ENCODE measurements around the gene ADAM19. TPM values are rescaled to one million over a fixed set of nuclear protein-coding genes. Genes with fewer than 3 reads are reported as not detected.

Gene ADAM19
- total RNA-seq, 2 experiments from 2014 or later: 118 to 127 TPM

GRCh38 chr5:157593052-157593757 is 17.6 kb upstream of the ADAM19 start:
- Mint-ChIP-seq H3K27ac (peak overlapping the region; percentile 48), H3K4me1 (peaks cover 67% of the 10 kb centered on the region), H3K4me3 (no peak overlapping the region), H3K36me3 (ENCODE audit: low read depth) (peaks cover 14% of the 10 kb centered on the region), H3K27me3 (no peaks in the 10 kb centered on the region), H3K9me3 (peaks cover 9% of the 10 kb centered on the region)
- DNase-seq: no peak
- POLR2A ChIA-PET: no interaction called here
- CTCF ChIA-PET: interaction anchor here (0.6 to 2.6 kb wide), 7 partner anchors 10 to 418 kb away, joined by 3 to 9 read pairs (median 3); no protein-coding TSS in a partner anchor

DNA sequence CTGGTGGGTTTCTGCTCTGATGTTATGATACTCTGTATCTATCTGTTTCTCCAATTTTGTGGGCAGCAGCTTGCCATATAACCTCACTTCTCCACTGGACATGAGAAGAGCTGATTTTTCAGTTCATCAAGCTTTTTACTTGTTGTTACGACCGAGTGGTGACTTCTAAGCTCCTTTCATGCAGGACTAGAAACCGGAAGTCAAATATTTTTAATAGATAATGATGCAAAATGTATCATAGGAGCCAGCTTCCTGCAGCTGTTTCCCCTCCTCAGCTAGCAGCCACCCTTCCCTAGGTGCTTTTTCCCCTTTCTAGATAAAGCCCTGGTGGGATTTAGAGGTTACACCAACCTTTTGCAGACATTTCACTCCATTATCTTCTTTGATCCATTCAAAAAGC is 17.0 kb upstream of the ADAM19 start:
- Mint-ChIP-seq H3K36me3 (ENCODE audit: low read depth) (peaks cover 11% of the 10 kb centered on the region), H3K27me3 (no peaks in the 10 kb centered on the region), H3K4me3 (no peak overlapping the region), H3K4me1 (peaks cover 61% of the 10 kb centered on the region), H3K27ac (peak overlapping the region; percentile 78), H3K9me3 (peaks cover 12% of the 10 kb centered on the region)
- CTCF ChIA-PET: interaction anchor here (1.2 to 2.6 kb wide), 3 partner anchors 15 to 126 kb away, joined by 3 to 9 read pairs (median 3); no protein-coding TSS in a partner anchor
- DNase-seq: no peak
- POLR2A ChIA-PET: no interaction called here

GRCh38 chr5:157590478-157590877 is 14.9 kb upstream of the ADAM19 start:
- Mint-ChIP-seq H3K27me3 (no peaks in the 10 kb centered on the region), H3K36me3 (ENCODE audit: low read depth) (peaks cover 11% of the 10 kb centered on the region), H3K27ac (no peak overlapping the region), H3K9me3 (peaks cover 13% of the 10 kb centered on the region), H3K4me3 (no peak overlapping the region), H3K4me1 (peaks cover 40% of the 10 kb centered on the region)
- no peak for DNase-seq
- ChIA-PET CTCF (no interaction called here), POLR2A (no interaction called here)

DNA sequence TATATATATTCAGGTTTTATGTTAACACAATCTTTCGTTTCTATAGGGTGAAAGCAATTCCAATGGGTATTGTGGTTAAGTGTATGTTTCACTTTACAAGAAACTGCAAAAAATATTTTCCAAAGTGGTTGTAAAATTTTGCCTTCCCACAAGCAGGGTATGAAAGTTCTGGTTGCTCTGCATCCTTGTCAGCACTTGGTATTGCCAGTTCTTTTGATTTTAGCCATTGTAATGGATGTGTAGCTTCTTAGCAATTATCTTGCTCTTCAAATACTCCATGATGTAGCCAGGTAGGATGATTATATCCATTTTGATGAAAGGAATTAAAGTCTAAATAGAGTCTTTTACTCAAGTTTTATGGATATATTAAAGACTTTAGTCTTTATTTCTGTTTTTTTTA is 9.1 kb upstream of the ADAM19 start:
- H3K9me3 Mint-ChIP-seq: peaks cover 14% of the 10 kb centered on the region
- H3K4me1 Mint-ChIP-seq: peaks cover 38% of the 10 kb centered on the region
- ChIA-PET CTCF (interaction anchor here (1.5 to 1.6 kb wide), 2 partner anchors 14 to 31 kb away, joined by 4 read pairs; no protein-coding TSS in a partner anchor), POLR2A (no interaction called here)
- no peak overlapping the region for H3K4me3 Mint-ChIP-seq
- peaks cover 4% of the 10 kb centered on the region for H3K36me3 Mint-ChIP-seq (ENCODE audit: low read depth)
- H3K27ac Mint-ChIP-seq: no peak overlapping the region
- DNase-seq: no peak
- H3K27me3 Mint-ChIP-seq: no peaks in the 10 kb centered on the region

GRCh38 chr5:157582731-157583620 is 7.4 kb upstream of the ADAM19 start:
- Mint-ChIP-seq H3K9me3 (peaks cover 14% of the 10 kb centered on the region), H3K4me3 (peak overlapping the region; percentile 5), H3K36me3 (ENCODE audit: low read depth) (peaks cover 7% of the 10 kb centered on the region), H3K4me1 (peaks cover 52% of the 10 kb centered on the region), H3K27me3 (no peaks in the 10 kb centered on the region), H3K27ac (peak overlapping the region; percentile 70)
- DNase-seq: no peak
- ChIA-PET POLR2A (no interaction called here), CTCF (interaction anchor here (1.1 to 1.6 kb wide), 6 partner anchors 11 to 160 kb away, joined by 3 to 5 read pairs (median 4); no protein-coding TSS in a partner anchor)

GRCh38 chr5:157581901-157582300 is 6.3 kb upstream of the ADAM19 start:
- POLR2A ChIA-PET: no interaction called here
- Mint-ChIP-seq H3K4me1 (peaks cover 58% of the 10 kb centered on the region), H3K27ac (peak overlapping the region; percentile 31), H3K36me3 (ENCODE audit: low read depth) (peaks cover 3% of the 10 kb centered on the region), H3K4me3 (no peak overlapping the region), H3K9me3 (peaks cover 7% of the 10 kb centered on the region), H3K27me3 (no peaks in the 10 kb centered on the region)
- DNase-seq: no peak
- CTCF ChIA-PET: interaction anchor here (1.1 to 1.6 kb wide), 4 partner anchors 11 to 22 kb away, joined by 3 to 5 read pairs (median 4); no protein-coding TSS in a partner anchor

DNA sequence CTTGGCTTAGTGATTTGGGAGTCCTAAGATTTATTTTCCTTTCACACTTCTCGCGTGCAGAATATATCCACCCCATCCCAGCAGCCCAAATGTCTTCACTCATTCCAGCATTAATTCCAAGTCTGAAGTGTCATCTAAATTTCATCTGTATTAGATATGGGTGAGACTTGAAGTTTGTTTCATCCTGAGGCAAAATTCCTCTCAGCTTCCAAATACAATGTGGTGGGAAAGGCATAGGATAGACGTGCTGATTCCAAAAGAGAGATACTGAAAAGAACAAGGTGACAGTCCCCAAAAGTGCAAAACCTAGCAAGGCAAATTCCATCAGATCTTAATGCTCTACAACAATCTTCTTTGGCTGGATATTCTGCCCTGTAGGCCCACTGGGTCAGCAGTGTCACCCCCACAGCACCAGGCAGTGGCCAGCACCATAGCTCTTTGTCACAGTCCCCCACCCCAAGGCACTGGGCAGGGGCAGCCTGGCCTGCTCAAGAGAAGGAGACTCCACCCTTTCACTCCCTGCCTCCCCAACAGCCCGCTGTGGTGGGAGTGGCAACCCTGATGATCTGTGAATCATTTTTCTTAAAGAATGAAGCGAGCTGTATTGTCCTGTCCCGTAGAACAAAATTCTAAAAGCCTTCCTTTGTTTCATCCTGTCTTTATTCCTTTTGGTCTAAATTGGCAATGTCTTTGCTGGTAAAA is 2.7 kb upstream of the ADAM19 start:
- Mint-ChIP-seq H3K27ac (no peak overlapping the region), H3K4me1 (peaks cover 64% of the 10 kb centered on the region), H3K36me3 (ENCODE audit: low read depth) (peaks cover 21% of the 10 kb centered on the region), H3K9me3 (no peaks in the 10 kb centered on the region), H3K27me3 (no peaks in the 10 kb centered on the region), H3K4me3 (no peak overlapping the region)
- DNase-seq: no peak
- ChIA-PET POLR2A (no interaction called here), CTCF (interaction anchor here (1.0 to 2.2 kb wide), 6 partner anchors 8 to 34 kb away, joined by 3 to 9 read pairs (median 5); no protein-coding TSS in a partner anchor)

- Mint-ChIP-seq H3K27me3 (no peaks in the 10 kb centered on the region), H3K9me3 (no peaks in the 10 kb centered on the region), H3K4me3 (peak overlapping the region; percentile 79), H3K27ac (no peak overlapping the region), H3K36me3 (ENCODE audit: low read depth) (peaks cover 28% of the 10 kb centered on the region), H3K4me1 (peaks cover 62% of the 10 kb centered on the region)
- ChIA-PET CTCF (interaction anchor here (1.6 to 2.2 kb wide), 3 partner anchors 9 to 19 kb away, joined by 5 to 9 read pairs (median 9); no protein-coding TSS in a partner anchor), POLR2A (no interaction called here)
- no peak for DNase-seq
These were observed 1.1 kb upstream of the ADAM19 start for GRCh38 chr5:157576678-157577077.

DNA sequence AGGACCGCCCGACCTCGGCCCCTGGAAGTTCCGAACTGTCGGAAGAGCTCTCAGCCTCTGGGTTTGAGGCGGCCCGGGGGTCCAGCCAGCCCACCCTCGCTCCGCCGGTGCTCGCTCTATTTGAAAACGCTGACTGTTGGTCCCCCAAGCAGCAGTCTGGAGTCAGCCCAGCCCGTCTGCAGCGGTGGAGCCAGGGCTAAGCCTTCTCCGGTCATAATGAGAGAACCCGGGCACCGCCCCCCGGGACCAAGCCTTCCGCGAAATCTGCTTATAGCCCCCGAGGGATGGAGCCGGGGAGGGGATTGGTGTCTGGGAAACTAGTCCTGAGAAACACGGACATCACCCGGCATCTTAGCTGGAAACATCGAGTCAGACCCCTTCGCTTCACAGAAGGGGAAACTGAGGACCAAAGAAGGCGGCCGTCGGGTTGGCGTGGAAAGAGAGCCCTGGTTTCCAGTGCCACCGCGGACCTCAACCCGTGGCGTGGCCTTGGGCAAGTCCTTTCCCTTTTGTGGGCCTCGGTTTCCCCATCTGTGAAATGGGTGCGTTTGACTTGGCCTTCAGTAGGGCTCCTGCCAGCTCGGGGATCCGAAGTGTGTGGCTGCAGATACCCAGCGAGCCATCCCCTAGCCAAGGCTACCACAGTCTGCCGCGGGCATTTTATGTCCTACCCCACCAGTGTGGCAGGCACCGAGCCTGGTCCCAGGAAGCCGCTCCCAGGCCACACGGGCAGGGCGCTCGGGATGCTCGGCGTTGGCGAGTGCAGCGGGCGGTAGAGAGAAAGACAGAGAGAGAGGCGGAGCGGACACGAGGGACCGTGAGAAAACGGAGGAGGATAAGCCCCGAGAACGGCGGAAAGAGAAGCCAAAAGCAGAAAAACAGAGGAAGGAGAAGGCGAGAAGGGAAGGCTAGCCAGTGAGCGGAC is 857 bp downstream of the ADAM19 start:
- H3K9me3 Mint-ChIP-seq: no peaks in the 10 kb centered on the region
- peaks cover 44% of the 10 kb centered on the region for H3K36me3 Mint-ChIP-seq (ENCODE audit: low read depth)
- H3K27ac Mint-ChIP-seq: peak overlapping the region; percentile 83
- CTCF ChIA-PET: interaction anchor here (0.6 to 1.3 kb wide), 3 partner anchors 12 to 34 kb away, joined by 3 to 5 read pairs (median 3); no protein-coding TSS in a partner anchor
- POLR2A ChIA-PET: interaction anchor here (0.7 kb wide), 1 partner anchor 92 kb away, joined by 3 read pairs; no protein-coding TSS in a partner anchor
- no peaks in the 10 kb centered on the region for H3K27me3 Mint-ChIP-seq
- peak; percentile 37 for DNase-seq
- H3K4me1 Mint-ChIP-seq: peaks cover 68% of the 10 kb centered on the region
- peak overlapping the region; percentile 87 for H3K4me3 Mint-ChIP-seq

DNA sequence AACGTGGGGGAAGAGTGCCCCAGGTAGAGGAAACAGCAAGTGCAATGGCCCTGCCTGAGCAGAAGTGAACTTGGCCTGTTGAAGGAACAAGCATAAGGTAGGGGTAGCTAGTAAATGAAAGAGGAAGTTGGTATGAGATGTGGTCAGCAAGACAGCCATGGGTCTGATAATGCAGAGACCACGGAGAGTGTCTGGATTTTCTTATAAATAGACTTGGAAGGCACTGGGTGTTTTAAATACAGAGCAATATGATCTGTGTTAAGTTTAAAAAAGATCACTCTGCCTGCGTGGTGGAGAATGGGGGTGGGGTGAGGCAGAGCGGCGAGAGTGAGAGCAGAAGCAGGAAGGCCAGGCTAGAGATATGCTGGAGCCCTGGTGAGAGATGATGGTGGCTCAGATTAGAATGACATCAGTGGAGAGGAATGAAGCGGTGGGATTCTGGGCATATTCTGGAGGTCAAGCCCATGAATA is 4.2 kb downstream of the ADAM19 start:
- Mint-ChIP-seq H3K27ac (peak overlapping the region; percentile 91), H3K4me3 (peak overlapping the region; percentile 87), H3K36me3 (ENCODE audit: low read depth) (peaks cover 71% of the 10 kb centered on the region), H3K9me3 (no peaks in the 10 kb centered on the region), H3K27me3 (no peaks in the 10 kb centered on the region), H3K4me1 (peaks cover 72% of the 10 kb centered on the region)
- DNase-seq: peak; percentile 52
- ChIA-PET POLR2A (interaction anchor here (0.6 kb wide), 1 partner anchor 40 kb away, joined by 3 read pairs; no protein-coding TSS in a partner anchor), CTCF (interaction anchor here (0.5 to 1.8 kb wide), 7 partner anchors 10 to 147 kb away, joined by 3 to 4 read pairs (median 4); no protein-coding TSS in a partner anchor)

- Mint-ChIP-seq H3K36me3 (ENCODE audit: low read depth) (peaks cover 71% of the 10 kb centered on the region), H3K4me1 (peaks cover 68% of the 10 kb centered on the region), H3K9me3 (no peaks in the 10 kb centered on the region), H3K4me3 (peak overlapping the region; percentile 87), H3K27me3 (no peaks in the 10 kb centered on the region), H3K27ac (peak overlapping the region; percentile 91)
- CTCF ChIA-PET: interaction anchor here (0.6 to 1.8 kb wide), 6 partner anchors 11 to 173 kb away, joined by 3 to 4 read pairs (median 4); partner anchors contain the start of gene LSM11
- POLR2A ChIA-PET: interaction anchor here (0.6 to 1.5 kb wide), 2 partner anchors 26 to 41 kb away, joined by 3 to 4 read pairs; no protein-coding TSS in a partner anchor
- DNase-seq: no peak
These were observed 4.9 kb downstream of the ADAM19 start for GRCh38 chr5:157570531-157571200.

Measured in activated CD4-positive, alpha-beta T cell treated with anti-CD3 and anti-CD28 coated beads, Interleukin-2, amount 10 ng/mL, durations not matched to agents 7 days and 5 days (primary cell).